Esophagus muscularis mucosa (tissue), 4 donors: ENCODE data around the gene GLRA3.

Source experiments
- EP300 ChIP-seq: sonication (generic); formaldehyde crosslinking; IDR thresholded peaks from one replicate; pipeline ENCODE4 v1.6.1; 2017; ENCODE audit warnings: antibody characterized with exemption
- POLR2A ChIP-seq: fragments of 450-650 bp; IDR thresholded peaks from one replicate; pipeline ENCODE4 v1.6.1; 2017; ENCODE audit warnings: antibody characterized with exemption, moderate library complexity, mild to moderate bottlenecking, low read depth
- TF ChIP-seq, protein P1 (sequence below), 3 experiments: fragments of 200-600 bp in 2 of 3; fragments of 450-650 bp in 1 of 3; sonication (generic) in 2 of 3; IDR thresholded peaks; one replicate each; pipeline ENCODE4 v1.5.1; 2017 to 2019; ENCODE audit warnings: antibody characterized with exemption in 3 of 3, mild to moderate bottlenecking in 2 of 3, moderate library complexity in 1 of 3

DNA sequence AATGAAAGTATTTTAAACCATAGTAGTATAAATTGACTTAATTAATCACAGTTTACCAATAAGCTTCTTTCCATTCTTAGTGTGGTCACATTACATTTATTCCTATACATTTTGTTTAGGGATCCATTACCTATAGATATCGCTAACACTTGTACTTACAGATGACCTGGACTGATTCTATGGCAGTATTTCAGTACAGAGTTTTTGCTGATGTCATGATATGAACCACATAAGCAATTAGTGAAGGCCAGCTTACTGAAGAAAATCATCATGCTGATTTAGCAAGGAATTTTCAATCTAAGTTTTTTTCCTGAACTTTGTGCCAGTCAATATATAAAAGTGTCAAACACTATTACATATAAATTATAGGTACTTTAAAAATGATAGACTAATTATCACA, 193.3 kb downstream of the GLRA3 start:
- TF ChIP-seq, protein P1, sequence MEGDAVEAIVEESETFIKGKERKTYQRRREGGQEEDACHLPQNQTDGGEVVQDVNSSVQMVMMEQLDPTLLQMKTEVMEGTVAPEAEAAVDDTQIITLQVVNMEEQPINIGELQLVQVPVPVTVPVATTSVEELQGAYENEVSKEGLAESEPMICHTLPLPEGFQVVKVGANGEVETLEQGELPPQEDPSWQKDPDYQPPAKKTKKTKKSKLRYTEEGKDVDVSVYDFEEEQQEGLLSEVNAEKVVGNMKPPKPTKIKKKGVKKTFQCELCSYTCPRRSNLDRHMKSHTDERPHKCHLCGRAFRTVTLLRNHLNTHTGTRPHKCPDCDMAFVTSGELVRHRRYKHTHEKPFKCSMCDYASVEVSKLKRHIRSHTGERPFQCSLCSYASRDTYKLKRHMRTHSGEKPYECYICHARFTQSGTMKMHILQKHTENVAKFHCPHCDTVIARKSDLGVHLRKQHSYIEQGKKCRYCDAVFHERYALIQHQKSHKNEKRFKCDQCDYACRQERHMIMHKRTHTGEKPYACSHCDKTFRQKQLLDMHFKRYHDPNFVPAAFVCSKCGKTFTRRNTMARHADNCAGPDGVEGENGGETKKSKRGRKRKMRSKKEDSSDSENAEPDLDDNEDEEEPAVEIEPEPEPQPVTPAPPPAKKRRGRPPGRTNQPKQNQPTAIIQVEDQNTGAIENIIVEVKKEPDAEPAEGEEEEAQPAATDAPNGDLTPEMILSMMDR (IDR thresholded peaks at IDR 0.05): no peak
- TF ChIP-seq POLR2A (no peak), EP300 (no peak)
